ENCODE data around the gene PCGF3.
A peak's percentile ranks its signal among the peaks of the same experiment; 100 is the strongest.
"Not testable (repeated sequence)": the region's sequence is repeated elsewhere in the genome, so short reads cannot be mapped to it uniquely, and the experiment has no call there.

The PCGF3 gene

DNA sequence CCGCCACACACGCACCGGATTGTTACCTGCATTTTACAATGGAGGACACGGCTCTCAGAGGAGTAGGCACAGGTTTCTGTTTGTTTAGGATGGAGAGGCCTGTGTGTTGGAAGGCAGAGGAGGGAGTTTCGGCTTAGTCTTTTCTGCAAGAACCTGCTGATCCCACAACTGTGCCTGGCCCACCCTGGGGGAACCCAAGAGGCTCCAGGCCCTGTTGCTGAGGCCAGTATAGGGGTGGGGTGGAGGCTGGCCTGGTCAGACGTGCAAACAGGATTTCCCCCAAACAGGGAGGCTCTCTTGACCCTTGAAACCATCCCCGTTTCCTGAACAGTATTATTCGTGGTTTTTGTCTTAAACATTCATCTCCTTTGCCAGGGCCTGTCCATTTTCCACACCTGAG is 15.9 kb upstream of the PCGF3 start:
- peaks cover 2% of the 10 kb centered on the region for H3K79me1 ChIP-seq (replicated peaks; ENCODE audit: low read length, poor library complexity, severe bottlenecking)
- peak overlapping the region; percentile 90 for H4K91ac ChIP-seq (ENCODE audit: low read length)
- H3K9me3 ChIP-seq (ENCODE audit: control insufficient read depth, low read length) = no peaks in the 10 kb centered on the region
- H4K8ac ChIP-seq (ENCODE audit: low read length) = peak overlapping the region; percentile 99
- H2AK5ac ChIP-seq (ENCODE audit: low read length, severe bottlenecking) = no peak overlapping the region
- peak overlapping the region in 1 of 2 experiments; percentile 51 for H2BK12ac ChIP-seq (ENCODE audit: low read length in 2 of 2)
- no peak overlapping the region for H3K23ac ChIP-seq (ENCODE audit: low read length in 2 of 2)
- no peak for DNase-seq
- no peak overlapping the region for H2BK5ac ChIP-seq (ENCODE audit: low read depth, low read length, poor library complexity, severe bottlenecking)
- WGBS = 80% methylated on average over 7 of the region's 8 CpGs
- peak overlapping the region; percentile 72 for H2AFZ ChIP-seq (ENCODE audit: low read depth, low read length)
- H3K9ac ChIP-seq (ENCODE audit: low read length) = peak overlapping the region; percentile 88
- no peak overlapping the region for H3K4me2 ChIP-seq (ENCODE audit: low read length, poor library complexity, severe bottlenecking)
- no peak overlapping the region for H2BK15ac ChIP-seq (ENCODE audit: low read depth, poor library complexity, severe bottlenecking)
- H3K36me3 ChIP-seq (ENCODE audit: control insufficient read depth in 1 of 2, insufficient read depth in 2 of 2, low read depth in 1 of 2, low read length in 2 of 2) = peaks cover 7 to 11% of the 10 kb centered on the region in 2 experiments
- peak overlapping the region; percentile 77 for H2BK120ac ChIP-seq (ENCODE audit: low read depth, low read length)
- H3K27me3 ChIP-seq (ENCODE audit: control insufficient read depth in 1 of 2, insufficient read depth in 1 of 2, low read length in 2 of 2) = peaks cover 3 to 6% of the 10 kb centered on the region in 2 experiments
- peak overlapping the region in 1 of 2 experiments; percentile 82 for H3K4ac ChIP-seq (ENCODE audit: low read depth in 1 of 2, low read length in 2 of 2)
- H3K27ac ChIP-seq (ENCODE audit: low read length, poor library complexity, severe bottlenecking) = no peak overlapping the region
- H3K18ac ChIP-seq (ENCODE audit: low read depth in 1 of 2, low read length in 2 of 2) = peak overlapping the region; percentile 1 to 67
- peaks cover 35% of the 10 kb centered on the region for H3K4me1 ChIP-seq (ENCODE audit: control insufficient read depth, insufficient read depth, low read depth, low read length)
- H3K4me3 ChIP-seq (ENCODE audit: insufficient read depth in 1 of 2, low read depth in 1 of 2, low read length in 2 of 2) = peak overlapping the region in 1 of 2 experiments; percentile 83
- H3K14ac ChIP-seq (ENCODE audit: low read length in 2 of 2) = peak overlapping the region in 1 of 2 experiments; percentile 3

DNA sequence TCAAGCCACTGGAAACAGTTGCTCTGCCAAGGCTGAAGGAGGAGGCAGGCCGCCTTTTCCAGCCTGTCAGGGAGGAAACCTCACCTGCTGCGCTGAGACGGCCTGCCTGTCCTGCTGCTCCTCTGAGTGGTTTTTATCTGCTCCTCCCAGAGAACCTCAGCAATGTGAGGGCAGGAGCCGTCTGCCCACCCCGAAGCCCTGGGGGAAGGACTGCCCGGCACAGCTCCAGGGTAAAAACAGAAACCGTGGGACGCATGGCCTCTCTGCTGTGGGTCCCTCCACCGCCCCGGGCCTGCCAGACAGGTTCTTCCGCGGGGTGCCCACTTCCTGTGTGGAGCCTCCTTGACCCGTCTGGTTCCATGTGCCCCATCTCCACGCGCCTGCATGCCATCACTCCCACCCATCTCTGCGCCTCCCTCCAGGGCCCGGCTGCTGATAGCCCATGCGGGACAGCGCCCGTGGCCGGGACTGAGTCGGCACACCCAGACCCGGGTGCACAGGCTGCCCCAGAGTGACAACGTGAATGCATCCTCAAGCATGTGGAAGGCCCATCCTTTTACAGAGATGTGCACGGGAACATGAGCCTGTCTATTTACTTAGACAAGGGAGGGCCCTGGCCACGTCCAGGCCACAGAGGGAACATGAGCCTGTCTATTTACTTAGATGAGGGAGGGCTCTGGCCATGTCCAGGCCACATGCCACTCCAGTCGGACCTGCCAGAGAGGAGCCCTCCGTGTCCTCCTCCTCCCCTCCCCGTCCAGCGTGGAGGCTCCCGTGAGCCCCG is 12.7 kb upstream of the PCGF3 start:
- no peak overlapping the region for H3K23ac ChIP-seq (ENCODE audit: low read length in 2 of 2)
- peaks cover 2% of the 10 kb centered on the region for H3K79me1 ChIP-seq (replicated peaks; ENCODE audit: low read length, poor library complexity, severe bottlenecking)
- no peak overlapping the region for H2BK5ac ChIP-seq (ENCODE audit: low read depth, low read length, poor library complexity, severe bottlenecking)
- no peak overlapping the region for H4K8ac ChIP-seq (ENCODE audit: low read length)
- H2BK120ac ChIP-seq (ENCODE audit: low read depth, low read length) = no peak overlapping the region
- no peak for DNase-seq
- no peak overlapping the region for H3K9ac ChIP-seq (ENCODE audit: low read length)
- no peak overlapping the region for H3K18ac ChIP-seq (ENCODE audit: low read depth in 1 of 2, low read length in 2 of 2)
- H3K27ac ChIP-seq (ENCODE audit: low read length, poor library complexity, severe bottlenecking) = no peak overlapping the region
- WGBS = 83% methylated on average over 29 of the region's 32 CpGs
- no peak overlapping the region for H4K91ac ChIP-seq (ENCODE audit: low read length)
- no peak overlapping the region for H3K4ac ChIP-seq (ENCODE audit: low read depth in 1 of 2, low read length in 2 of 2)
- peaks cover 8 to 11% of the 10 kb centered on the region in 2 experiments for H3K27me3 ChIP-seq (ENCODE audit: control insufficient read depth in 1 of 2, insufficient read depth in 1 of 2, low read length in 2 of 2)
- H3K9me3 ChIP-seq (ENCODE audit: control insufficient read depth, low read length) = no peaks in the 10 kb centered on the region
- H2AK5ac ChIP-seq (ENCODE audit: low read length, severe bottlenecking) = no peak overlapping the region
- H2AFZ ChIP-seq (ENCODE audit: low read depth, low read length) = no peak overlapping the region
- no peaks in the 10 kb centered on the region for H3K36me3 ChIP-seq (ENCODE audit: control insufficient read depth in 1 of 2, insufficient read depth in 2 of 2, low read depth in 1 of 2, low read length in 2 of 2)
- H3K14ac ChIP-seq (ENCODE audit: low read length in 2 of 2) = no peak overlapping the region
- H2BK12ac ChIP-seq (ENCODE audit: low read length in 2 of 2) = peak overlapping the region in 1 of 2 experiments; percentile 18
- H3K4me3 ChIP-seq (ENCODE audit: insufficient read depth in 1 of 2, low read depth in 1 of 2, low read length in 2 of 2) = no peak overlapping the region
- H3K4me1 ChIP-seq (ENCODE audit: control insufficient read depth, insufficient read depth, low read depth, low read length) = peaks cover 16% of the 10 kb centered on the region
- no peak overlapping the region for H2BK15ac ChIP-seq (ENCODE audit: low read depth, poor library complexity, severe bottlenecking)
- H3K4me2 ChIP-seq (ENCODE audit: low read length, poor library complexity, severe bottlenecking) = no peak overlapping the region

DNA sequence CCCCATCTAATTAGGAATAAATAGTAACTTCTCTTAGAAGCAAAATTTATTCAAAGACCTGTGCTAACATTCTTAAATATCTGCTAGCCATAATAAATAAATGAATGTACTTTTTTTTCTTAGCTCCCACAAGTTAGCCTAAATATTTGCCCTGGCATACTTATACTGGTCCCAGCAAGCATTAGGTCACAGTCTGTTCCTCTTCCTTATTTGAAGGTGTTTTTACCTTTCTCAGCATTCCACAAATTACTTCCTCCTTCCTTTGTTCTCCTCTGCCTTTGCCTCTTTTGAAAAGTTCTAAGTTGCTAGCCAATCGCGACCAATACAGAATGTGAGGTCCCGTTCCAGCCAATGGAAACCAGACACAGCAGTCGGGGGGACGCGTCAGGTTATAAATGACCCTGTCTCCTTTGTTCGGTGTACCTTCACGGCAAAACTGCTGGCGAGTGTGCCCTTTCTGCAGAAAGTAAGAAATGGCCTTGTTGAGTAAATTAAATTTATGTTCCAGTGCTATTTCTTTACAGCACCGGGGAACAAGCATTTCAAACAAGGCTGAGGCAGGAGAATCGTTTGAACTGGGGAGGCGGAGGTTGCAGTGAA is 11.2 kb upstream of the PCGF3 start:
- not testable (repeated sequence) for H3K4ac ChIP-seq (ENCODE audit: low read depth in 1 of 2, low read length in 2 of 2); H2BK12ac ChIP-seq (ENCODE audit: low read length in 2 of 2); H3K9ac ChIP-seq (ENCODE audit: low read length); H3K4me3 ChIP-seq (ENCODE audit: insufficient read depth in 1 of 2, low read depth in 1 of 2, low read length in 2 of 2); H3K4me2 ChIP-seq (ENCODE audit: low read length, poor library complexity, severe bottlenecking); H3K36me3 ChIP-seq (ENCODE audit: control insufficient read depth in 1 of 2, insufficient read depth in 2 of 2, low read depth in 1 of 2, low read length in 2 of 2); H3K23ac ChIP-seq (ENCODE audit: low read length in 2 of 2); H3K79me1 ChIP-seq (replicated peaks; ENCODE audit: low read length, poor library complexity, severe bottlenecking); H3K27ac ChIP-seq (ENCODE audit: low read length, poor library complexity, severe bottlenecking); H3K18ac ChIP-seq (ENCODE audit: low read depth in 1 of 2, low read length in 2 of 2); H2BK5ac ChIP-seq (ENCODE audit: low read depth, low read length, poor library complexity, severe bottlenecking); H3K9me3 ChIP-seq (ENCODE audit: control insufficient read depth, low read length); H2AFZ ChIP-seq (ENCODE audit: low read depth, low read length); DNase-seq; H4K8ac ChIP-seq (ENCODE audit: low read length); H3K4me1 ChIP-seq (ENCODE audit: control insufficient read depth, insufficient read depth, low read depth, low read length); H2BK120ac ChIP-seq (ENCODE audit: low read depth, low read length); H3K14ac ChIP-seq (ENCODE audit: low read length in 2 of 2); H2AK5ac ChIP-seq (ENCODE audit: low read length, severe bottlenecking); H4K91ac ChIP-seq (ENCODE audit: low read length); H2BK15ac ChIP-seq (ENCODE audit: low read depth, poor library complexity, severe bottlenecking)
- peaks cover 8 to 11% of the 10 kb centered on the region in 2 experiments for H3K27me3 ChIP-seq (ENCODE audit: control insufficient read depth in 1 of 2, insufficient read depth in 1 of 2, low read length in 2 of 2)
- WGBS = 92% methylated on average over 12 of the region's 12 CpGs

DNA sequence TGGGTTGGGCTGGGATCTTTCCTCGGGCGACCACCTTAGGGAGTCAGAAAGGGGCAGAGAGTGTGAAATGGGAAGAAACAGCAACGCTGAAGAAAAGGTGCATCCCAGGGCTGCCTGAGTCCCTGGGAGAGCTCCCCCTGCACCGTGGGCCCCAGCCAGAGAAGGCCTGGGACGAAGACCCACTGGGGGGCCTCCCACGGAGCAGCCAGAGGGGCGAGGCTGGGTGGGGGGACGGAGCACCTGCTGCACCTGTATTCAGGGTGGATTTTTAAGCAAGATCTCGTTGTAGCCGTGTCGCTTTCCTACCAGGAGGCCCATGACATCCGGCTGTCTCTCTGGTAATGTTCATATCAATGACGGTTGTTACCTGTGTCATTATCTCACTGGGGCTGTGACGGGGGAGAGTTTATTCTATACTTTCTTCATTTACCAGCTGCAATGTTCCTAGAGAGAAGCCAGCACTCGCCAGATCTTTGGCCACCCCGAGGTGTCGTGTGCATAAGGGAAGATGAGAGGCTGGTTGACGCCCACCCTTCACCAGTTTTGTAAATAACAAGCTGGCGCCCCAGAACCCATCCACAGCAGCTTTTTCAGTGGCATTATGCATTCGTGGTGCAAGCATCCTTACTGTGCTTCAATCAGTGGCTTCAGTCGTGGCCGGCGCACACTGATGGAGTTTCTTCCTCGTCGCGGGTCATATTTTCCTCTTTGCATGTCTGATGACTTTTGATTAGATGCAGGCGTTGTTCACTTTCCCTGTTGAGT is 5.6 kb upstream of the PCGF3 start:
- Histone ChIP-seq H2BK120ac (ENCODE audit: low read depth, low read length) (no peak overlapping the region), H2AFZ (ENCODE audit: low read depth, low read length) (no peak overlapping the region), H3K18ac (ENCODE audit: low read depth in 1 of 2, low read length in 2 of 2) (no peak overlapping the region), H3K9me3 (ENCODE audit: control insufficient read depth, low read length) (no peaks in the 10 kb centered on the region), H3K27me3 (ENCODE audit: control insufficient read depth in 1 of 2, insufficient read depth in 1 of 2, low read length in 2 of 2) (peaks cover 3 to 19% of the 10 kb centered on the region in 2 experiments), H2BK12ac (ENCODE audit: low read length in 2 of 2) (peak overlapping the region in 1 of 2 experiments; percentile 29), H3K4ac (ENCODE audit: low read depth in 1 of 2, low read length in 2 of 2) (peak overlapping the region in 1 of 2 experiments; percentile 39), H3K36me3 (ENCODE audit: control insufficient read depth in 1 of 2, insufficient read depth in 2 of 2, low read depth in 1 of 2, low read length in 2 of 2) (no peaks in the 10 kb centered on the region), H2AK5ac (ENCODE audit: low read length, severe bottlenecking) (no peak overlapping the region), H3K4me1 (ENCODE audit: control insufficient read depth, insufficient read depth, low read depth, low read length) (peaks cover 5% of the 10 kb centered on the region), H3K23ac (ENCODE audit: low read length in 2 of 2) (no peak overlapping the region), H3K4me2 (ENCODE audit: low read length, poor library complexity, severe bottlenecking) (no peak overlapping the region), H4K8ac (ENCODE audit: low read length) (peak overlapping the region; percentile 1), H2BK15ac (ENCODE audit: low read depth, poor library complexity, severe bottlenecking) (no peak overlapping the region), H3K27ac (ENCODE audit: low read length, poor library complexity, severe bottlenecking) (no peak overlapping the region), H3K14ac (ENCODE audit: low read length in 2 of 2) (no peak overlapping the region), H4K91ac (ENCODE audit: low read length) (no peak overlapping the region), H3K4me3 (ENCODE audit: insufficient read depth in 1 of 2, low read depth in 1 of 2, low read length in 2 of 2) (peak overlapping the region in 1 of 2 experiments; percentile 43), H2BK5ac (ENCODE audit: low read depth, low read length, poor library complexity, severe bottlenecking) (no peak overlapping the region), H3K79me1 (replicated peaks; ENCODE audit: low read length, poor library complexity, severe bottlenecking) (peaks cover under 1% of the 10 kb centered on the region), H3K9ac (ENCODE audit: low read length) (peak overlapping the region; percentile 47)
- WGBS = 88% methylated on average over 27 of the region's 27 CpGs
- no peak for DNase-seq

Data from mesenchymal stem cell (in vitro differentiated cells and primary cell).